Esophagus muscularis mucosa (tissue), 3 donors: ENCODE results near the gene SCGB1C1.

ENCODE experiments used
- CTCF ChIP-seq, 3 experiments: fragments of 200-600 bp in 2 of 3; fragments of 450-650 bp in 1 of 3; sonication (generic) in 2 of 3; IDR thresholded peaks; one replicate each; pipeline ENCODE4 v1.5.1; 2017 to 2019; ENCODE audit warnings: antibody characterized with exemption in 3 of 3, mild to moderate bottlenecking in 2 of 3, moderate library complexity in 1 of 3
- POLR2A ChIP-seq: fragments of 450-650 bp; IDR thresholded peaks from one replicate; pipeline ENCODE4 v1.6.1; 2017; ENCODE audit warnings: antibody characterized with exemption, moderate library complexity, mild to moderate bottlenecking, low read depth

- TF ChIP-seq CTCF (IDR thresholded peaks at IDR 0.05): no peak
- TF ChIP-seq POLR2A: no peak
These were observed 40.1 kb downstream of the SCGB1C1 start for GRCh38 chr11:232783-233565.
